Calu3 (cell line): ENCODE results near the gene BRSK1. TPM values are rescaled to one million over a fixed set of nuclear protein-coding genes. Genes with fewer than 3 reads are reported as not detected.

ENCODE experiments used
- BruUV-seq: library from RNA; stranded (reverse); fragments of 400-500 nt; replicated peaks from 2 replicates; lab custom pipeline; 2021; lab: Mats Ljungman, UMichigan
- CTCF ChIA-PET: fragments of 300-600 bp; sonication (Branson Sonifier 250); formaldehyde crosslinking; loops from one replicate; lab custom pipeline; 2022; ENCODE audit warnings: antibody characterized with exemption; lab: Charles Lee
- DNase-seq: peaks from one replicate; pipeline ENCODE4 v3.0.0; 2022
- H3K27ac Mint-ChIP-seq: one replicate; pipeline ENCODE4 v1.8.0; 2022; ENCODE audit warnings: mixed read lengths; ENCODE audit not compliant: unreplicated experiment
- H3K27me3 Mint-ChIP-seq: one replicate; pipeline ENCODE4 v1.8.0; 2022; ENCODE audit warnings: mixed read lengths; ENCODE audit not compliant: unreplicated experiment
- H3K36me3 Mint-ChIP-seq: one replicate; pipeline ENCODE4 v1.8.0; 2022; ENCODE audit warnings: mild to moderate bottlenecking, moderate library complexity, mixed read lengths; ENCODE audit not compliant: insufficient read depth, unreplicated experiment
- H3K4me1 Mint-ChIP-seq: one replicate; pipeline ENCODE4 v1.8.0; 2022; ENCODE audit warnings: mild to moderate bottlenecking, low read depth, mixed read lengths; ENCODE audit not compliant: unreplicated experiment
- H3K4me3 Mint-ChIP-seq: one replicate; pipeline ENCODE4 v1.8.0; 2022; ENCODE audit warnings: mild to moderate bottlenecking, low read depth, moderate library complexity, mixed read lengths; ENCODE audit not compliant: unreplicated experiment
- H3K9me3 Mint-ChIP-seq: one replicate; pipeline ENCODE4 v1.8.0; 2022; ENCODE audit warnings: low read depth, mixed read lengths; ENCODE audit not compliant: unreplicated experiment
- CTCF ChIP-seq: fragments of 200-600 bp; IDR thresholded peaks from one replicate; pipeline ENCODE4 v1.8.0; 2022; ENCODE audit warnings: antibody characterized with exemption; ENCODE audit not compliant: unreplicated experiment
- intact Hi-C: fragments of 100-400 bp; cut with micrococcal nuclease; formaldehyde crosslinking; loops from one replicate; pipeline ENCODE4 v1.10.0; 2022; ENCODE audit not compliant: unreplicated experiment
- total RNA-seq: library from RNA; stranded (reverse); gene quantifications from 2 replicates; pipeline ENCODE4 v1.2.3, GENCODE V29; 2022

BRSK1 gene
- total RNA-seq, 1 experiment from 2014 or later: 3.8 TPM

DNA sequence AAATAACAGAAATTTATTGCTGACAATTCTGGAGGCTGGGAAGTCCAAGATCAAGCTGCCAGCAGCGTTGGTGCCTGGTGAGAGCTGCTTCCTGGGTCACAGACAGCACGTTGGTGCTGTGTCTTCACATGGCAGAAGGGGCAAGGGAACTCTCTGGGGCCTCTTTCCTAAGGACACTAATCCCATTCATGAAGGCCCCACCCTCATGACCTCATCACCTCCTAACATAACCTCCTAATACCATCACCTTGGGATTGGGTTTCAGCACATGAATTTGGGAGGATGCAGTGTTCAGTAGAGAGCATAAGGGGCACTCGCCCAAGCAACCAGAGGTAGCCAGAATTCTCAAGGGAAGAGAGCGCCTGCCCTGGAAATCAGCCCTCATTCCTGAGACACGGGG, 25.7 kb downstream of the BRSK1 start:
- no TSS peak for BruUV-seq
- Mint-ChIP-seq H3K9me3 (no peaks in the 10 kb centered on the region), H3K27ac (no peak overlapping the region), H3K4me1 (no peaks in the 10 kb centered on the region), H3K27me3 (no peaks in the 10 kb centered on the region), H3K36me3 (no peaks in the 10 kb centered on the region), H3K4me3 (no peak overlapping the region)
- intact Hi-C loops: no loop called here
- no peak for DNase-seq
- no peak for TF ChIP-seq CTCF
- CTCF ChIA-PET: no interaction called here

- H3K27me3 Mint-ChIP-seq: no peaks in the 10 kb centered on the region
- no peaks in the 10 kb centered on the region for H3K9me3 Mint-ChIP-seq
- no peaks in the 10 kb centered on the region for H3K36me3 Mint-ChIP-seq
- no peak for TF ChIP-seq CTCF
- no peak for DNase-seq
- CTCF ChIA-PET: no interaction called here
- no peak overlapping the region for H3K4me3 Mint-ChIP-seq
- H3K4me1 Mint-ChIP-seq: no peaks in the 10 kb centered on the region
- intact Hi-C loops: no loop called here
- H3K27ac Mint-ChIP-seq: no peak overlapping the region
- BruUV-seq: no TSS peak
Observed at GRCh38 chr19:55310498-55310897, 26.7 kb downstream of the BRSK1 start.

DNA sequence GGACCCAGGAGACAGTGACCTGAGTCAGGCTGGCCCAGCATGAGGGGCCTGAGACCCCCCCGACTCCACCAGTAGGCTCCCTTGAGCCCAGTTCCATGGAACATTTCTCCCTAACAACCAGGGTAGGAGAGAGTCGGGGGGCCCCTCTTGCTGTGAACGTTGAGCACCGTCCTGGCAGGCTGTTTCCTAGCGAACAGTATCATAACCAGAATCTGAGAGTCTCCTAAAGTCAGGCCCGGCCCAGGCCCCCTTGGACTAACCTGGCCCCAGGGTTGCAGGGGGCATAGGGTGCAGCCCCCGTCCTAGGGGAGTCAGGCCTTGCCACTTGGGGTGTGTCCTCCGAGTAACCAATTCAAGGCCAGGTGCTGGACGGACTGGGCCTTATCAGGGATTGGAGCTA, 27.6 kb downstream of the BRSK1 start:
- CTCF ChIA-PET: no interaction called here
- intact Hi-C loops: no loop called here
- no peaks in the 10 kb centered on the region for H3K9me3 Mint-ChIP-seq
- no peaks in the 10 kb centered on the region for H3K27me3 Mint-ChIP-seq
- DNase-seq: no peak
- no peak for TF ChIP-seq CTCF
- H3K27ac Mint-ChIP-seq: no peak overlapping the region
- H3K4me3 Mint-ChIP-seq: no peak overlapping the region
- no peaks in the 10 kb centered on the region for H3K4me1 Mint-ChIP-seq
- BruUV-seq: no TSS peak
- no peaks in the 10 kb centered on the region for H3K36me3 Mint-ChIP-seq

- no TSS peak for BruUV-seq
- CTCF ChIA-PET: no interaction called here
- TF ChIP-seq CTCF: no peak
- Mint-ChIP-seq H3K4me3 (no peak overlapping the region), H3K36me3 (no peaks in the 10 kb centered on the region), H3K27ac (no peak overlapping the region), H3K4me1 (no peaks in the 10 kb centered on the region), H3K9me3 (no peaks in the 10 kb centered on the region), H3K27me3 (no peaks in the 10 kb centered on the region)
- DNase-seq: no peak
- intact Hi-C loops: no loop called here
Observed at GRCh38 chr19:55311797-55312196, 28.0 kb downstream of the BRSK1 start.
